ENCODE results near the gene HERC2. TPM values are rescaled to one million over a fixed set of nuclear protein-coding genes. Genes with fewer than 3 reads are reported as not detected.
A peak's percentile ranks its signal among the peaks of the same experiment; 100 is the strongest.

The HERC2 gene
- total and polyA plus RNA-seq, 10 donors = 16.1 to 79.8 (median 58.9) TPM

DNA sequence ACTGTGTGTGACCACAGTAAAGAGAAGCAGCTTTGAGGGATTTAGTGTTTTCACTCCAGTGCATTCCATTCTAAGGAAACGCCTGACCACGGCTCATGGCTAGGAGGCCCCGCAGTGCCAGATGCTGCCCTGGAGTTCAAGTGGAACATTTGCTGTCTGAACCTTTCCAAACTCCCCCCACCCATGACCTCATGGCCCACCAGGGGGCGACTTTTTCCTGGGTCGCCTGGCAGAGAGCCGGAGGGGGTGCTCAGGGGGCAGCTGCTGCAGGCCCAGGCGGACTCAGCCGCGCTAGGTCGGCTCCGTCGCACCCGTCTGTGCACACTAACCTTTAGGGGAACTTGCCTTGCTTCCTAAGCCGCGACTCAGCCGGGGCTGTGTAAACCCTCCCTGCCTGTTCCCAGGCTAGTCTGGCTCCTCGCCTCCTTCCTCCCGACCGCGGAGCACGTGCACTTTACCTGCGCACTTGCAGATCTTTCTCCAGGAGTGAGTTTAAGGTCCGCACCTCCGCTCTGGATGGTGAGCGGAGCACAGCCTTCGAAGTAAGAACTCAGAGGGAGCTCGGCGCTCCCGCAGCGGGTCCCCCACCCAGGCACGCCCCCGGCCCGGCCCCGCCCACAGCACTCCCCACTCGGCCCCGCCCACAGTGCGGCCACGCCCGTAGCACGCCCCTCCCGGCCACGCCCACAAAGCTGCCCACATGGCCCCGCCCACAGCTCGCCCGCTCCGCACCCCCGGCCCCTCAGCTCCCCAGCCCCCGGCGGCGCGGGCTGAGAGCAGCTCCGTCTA is 223.0 kb downstream of the HERC2 start, which contains the start of gene OCA2:
Gene OCA2 (minus strand): TSS at position 550 of the 789 bp plus-strand sequence. CDS start 17,441 bp downstream, outside the sequence.
- 4 to 6% (median 4%) methylated on average over 19 to 52 of the region's 52 CpGs for WGBS, 5 donors
- H3K4me1 ChIP-seq = peaks cover 30 to 59% (median 50%) of the 10 kb centered on the region in 6 donors
- H3K9me3 ChIP-seq = peaks cover 0 to 6% (median 0%) of the 10 kb centered on the region in 8 donors
- peak within 1 kb of the TSS in 3 of 8 donors; percentile 14 to 42 (median 37) for H3K27ac ChIP-seq
- peaks cover 0 to 97% (median 61%) of the 10 kb centered on the region in 7 donors for H3K27me3 ChIP-seq (replicated peaks in 1 of 7)
- H3K36me3 ChIP-seq = no peaks in the 10 kb centered on the region
- TF ChIP-seq POLR2AphosphoS5 (IDR thresholded peaks at IDR 0.05) (no peak), POLR2A (IDR thresholded peaks at IDR 0.05) (no peak)
- TF ChIP-seq, protein P1, sequence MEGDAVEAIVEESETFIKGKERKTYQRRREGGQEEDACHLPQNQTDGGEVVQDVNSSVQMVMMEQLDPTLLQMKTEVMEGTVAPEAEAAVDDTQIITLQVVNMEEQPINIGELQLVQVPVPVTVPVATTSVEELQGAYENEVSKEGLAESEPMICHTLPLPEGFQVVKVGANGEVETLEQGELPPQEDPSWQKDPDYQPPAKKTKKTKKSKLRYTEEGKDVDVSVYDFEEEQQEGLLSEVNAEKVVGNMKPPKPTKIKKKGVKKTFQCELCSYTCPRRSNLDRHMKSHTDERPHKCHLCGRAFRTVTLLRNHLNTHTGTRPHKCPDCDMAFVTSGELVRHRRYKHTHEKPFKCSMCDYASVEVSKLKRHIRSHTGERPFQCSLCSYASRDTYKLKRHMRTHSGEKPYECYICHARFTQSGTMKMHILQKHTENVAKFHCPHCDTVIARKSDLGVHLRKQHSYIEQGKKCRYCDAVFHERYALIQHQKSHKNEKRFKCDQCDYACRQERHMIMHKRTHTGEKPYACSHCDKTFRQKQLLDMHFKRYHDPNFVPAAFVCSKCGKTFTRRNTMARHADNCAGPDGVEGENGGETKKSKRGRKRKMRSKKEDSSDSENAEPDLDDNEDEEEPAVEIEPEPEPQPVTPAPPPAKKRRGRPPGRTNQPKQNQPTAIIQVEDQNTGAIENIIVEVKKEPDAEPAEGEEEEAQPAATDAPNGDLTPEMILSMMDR (IDR thresholded peaks at IDR 0.05 in 8 of 11, conservative IDR thresholded peaks at IDR 0.05 in 3 of 11) = peak in 1 of 11 experiments; percentile 29
- DNase-seq = peak; percentile 81
- intact Hi-C loops (cut with DNase I; ENCODE audit: low total_unique reads) = no loop called here
- peak within 1 kb of the TSS in 6 of 8 donors; percentile 8 to 61 (median 14) for H3K4me3 ChIP-seq

DNA sequence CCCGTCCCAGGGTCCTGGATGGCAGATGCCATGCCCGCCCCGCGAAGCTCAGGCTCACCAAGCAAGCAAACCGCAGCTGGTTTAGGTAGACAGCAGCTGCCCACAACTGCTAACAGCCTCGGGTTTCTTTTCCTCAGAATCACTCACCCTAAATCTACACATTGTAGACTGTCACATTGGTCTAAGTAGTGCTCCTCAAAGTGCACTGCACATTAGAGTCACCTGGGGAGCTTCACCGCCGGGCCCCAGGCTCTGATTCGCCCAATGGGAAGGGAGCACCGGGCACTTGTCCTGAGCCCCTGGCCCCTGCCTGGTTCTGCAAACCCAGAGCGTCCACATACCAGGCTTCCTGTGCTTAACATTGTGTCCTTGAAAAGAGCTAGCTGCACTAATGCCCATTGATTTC is 223.6 kb downstream of the HERC2 start:
- TF ChIP-seq, protein P1 (IDR thresholded peaks at IDR 0.05 in 8 of 11, conservative IDR thresholded peaks at IDR 0.05 in 3 of 11) = no peak
- no peak for TF ChIP-seq POLR2AphosphoS5 (IDR thresholded peaks at IDR 0.05)
- no peak for TF ChIP-seq POLR2A (IDR thresholded peaks at IDR 0.05)
- intact Hi-C loops (cut with DNase I; ENCODE audit: low total_unique reads) = no loop called here
- peaks cover 30 to 61% (median 52%) of the 10 kb centered on the region in 6 donors for H3K4me1 ChIP-seq
- H3K36me3 ChIP-seq = no peaks in the 10 kb centered on the region
- peaks cover 0 to 6% (median 0%) of the 10 kb centered on the region in 8 donors for H3K9me3 ChIP-seq
- peak overlapping the region in 2 of 8 donors; percentile 8 to 61 for H3K4me3 ChIP-seq
- DNase-seq = peak; percentile 63
- H3K27me3 ChIP-seq (replicated peaks in 1 of 7) = peaks cover 0 to 99% (median 65%) of the 10 kb centered on the region in 7 donors
- H3K27ac ChIP-seq = peak overlapping the region in 1 of 8 donors; percentile 14
- 39 to 59% (median 45%) methylated on average over 11 of the region's 11 CpGs for WGBS, 5 donors

DNA sequence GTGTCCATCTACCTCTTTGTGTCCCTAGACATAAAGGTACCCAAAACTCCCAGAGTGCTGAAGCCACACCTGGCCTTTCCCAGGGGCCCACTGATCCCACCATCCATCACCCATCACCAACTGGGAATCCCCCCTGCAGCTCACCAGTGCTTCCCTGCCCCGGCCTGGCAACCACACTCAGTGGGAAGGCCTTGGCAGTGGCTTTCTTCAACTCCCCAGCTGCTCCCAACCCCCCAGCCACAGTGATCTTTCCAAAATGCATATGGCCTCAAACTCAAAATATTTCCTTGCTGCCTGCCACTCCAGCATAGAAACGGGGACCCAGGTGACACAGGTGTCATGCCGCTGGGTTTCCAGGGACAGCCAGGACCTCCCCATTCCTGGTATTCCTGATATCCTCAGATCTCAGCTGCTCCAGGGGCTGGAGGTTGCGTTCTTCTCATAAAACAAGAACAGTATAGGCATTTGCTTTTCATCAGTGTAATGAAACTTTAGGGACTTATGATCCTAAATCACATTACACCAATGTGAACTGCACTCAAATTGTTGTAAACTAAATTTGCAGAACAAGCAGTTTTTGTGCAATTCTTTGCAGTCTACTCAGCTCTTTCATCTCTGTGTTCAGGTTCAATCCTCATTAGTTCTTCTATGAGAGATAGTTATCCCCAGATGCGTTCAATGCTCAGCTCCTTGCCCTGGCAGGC is 224.2 kb downstream of the HERC2 start:
- Histone ChIP-seq H3K4me3 (peak overlapping the region in 1 of 8 donors; percentile 61), H3K9me3 (peaks cover 0 to 6% (median 0%) of the 10 kb centered on the region in 8 donors), H3K27ac (no peak overlapping the region), H3K27me3 (replicated peaks in 1 of 7) (peaks cover 0 to 100% (median 65%) of the 10 kb centered on the region in 7 donors), H3K36me3 (no peaks in the 10 kb centered on the region), H3K4me1 (peaks cover 30 to 61% (median 52%) of the 10 kb centered on the region in 6 donors)
- 79 to 86% (median 83%) methylated on average over 5 of the region's 5 CpGs for WGBS, 5 donors
- TF ChIP-seq, protein P1 (IDR thresholded peaks at IDR 0.05 in 8 of 11, conservative IDR thresholded peaks at IDR 0.05 in 3 of 11) = no peak
- TF ChIP-seq POLR2AphosphoS5 (IDR thresholded peaks at IDR 0.05) = no peak
- TF ChIP-seq POLR2A (IDR thresholded peaks at IDR 0.05) = no peak
- DNase-seq = no peak
- intact Hi-C loops (cut with DNase I; ENCODE audit: low total_unique reads) = no loop called here

Data from spleen (tissue), 11 donors.